ENCODE results near the gene RAMACL. TPM values are rescaled to one million over a fixed set of nuclear protein-coding genes. Genes with fewer than 3 reads are reported as not detected.

RAMACL gene
- total and polyA plus RNA-seq, 2 donors (not counting 1 experiment from before 2014, with no cell fraction given), result 0.22 to 5.0 TPM

GRCh38 chr6:166617359-166617758 lies 30.9 kb upstream of the RAMACL start:
- H3K4me1 ChIP-seq (ENCODE audit: control insufficient read depth, extremely low read depth, insufficient read depth, low read length), result peaks cover 48% of the 10 kb centered on the region

GRCh38 chr6:166616261-166617238 lies 30.1 kb upstream of the RAMACL start:
- no peak for DNase-seq (ENCODE audit: low read depth in 2 of 2)
- no peak overlapping the region for H3K4me3 ChIP-seq (replicated peaks in 1 of 4; ENCODE audit: control extremely low read depth in 1 of 4, insufficient read depth in 1 of 4, low read depth in 3 of 4, low read length in 4 of 4)
- no peaks in the 10 kb centered on the region for H4K20me1 ChIP-seq (ENCODE audit: control insufficient read depth, extremely low read depth, insufficient read depth, low read length)
- H3K36me3 ChIP-seq (ENCODE audit: control insufficient read depth, insufficient read depth, low read length), result peaks cover 5% of the 10 kb centered on the region
- peaks cover 60% of the 10 kb centered on the region for H3K79me2 ChIP-seq (ENCODE audit: control insufficient read depth, insufficient read depth, low read length)
- no peak overlapping the region for H3K27ac ChIP-seq (ENCODE audit: insufficient read depth, low read length)
- H3K27me3 ChIP-seq (ENCODE audit: control insufficient read depth, insufficient read depth, low read length), result no peaks in the 10 kb centered on the region
- H2AFZ ChIP-seq (ENCODE audit: low read length), result no peak overlapping the region
- H3K4me2 ChIP-seq (ENCODE audit: extremely low read depth, insufficient read depth, low read length), result no peak overlapping the region
- H3K9me3 ChIP-seq (ENCODE audit: control insufficient read depth, insufficient read depth, low read depth, low read length), result no peaks in the 10 kb centered on the region
- peaks cover 47% of the 10 kb centered on the region for H3K4me1 ChIP-seq (ENCODE audit: control insufficient read depth, extremely low read depth, insufficient read depth, low read length)
- no peak overlapping the region for H3K9ac ChIP-seq (ENCODE audit: insufficient read depth, low read length)
- no peak for TF ChIP-seq CTCF (conservative IDR thresholded peaks at IDR 0.05 in 1 of 2, IDR thresholded peaks at IDR 0.05 in 1 of 2; ENCODE audit: low read depth in 1 of 2, low read length in 2 of 2)
- no peak for TF ChIP-seq EZH2 (IDR thresholded peaks at IDR 0.05; ENCODE audit: low read length, missing control alignments)

More at GRCh38 chr6:166617359-166617758, 30.9 kb upstream of the RAMACL start:
- TF ChIP-seq EZH2 (IDR thresholded peaks at IDR 0.05; ENCODE audit: low read length, missing control alignments) (no peak), CTCF (conservative IDR thresholded peaks at IDR 0.05 in 1 of 2, IDR thresholded peaks at IDR 0.05 in 1 of 2; ENCODE audit: low read depth in 1 of 2, low read length in 2 of 2) (no peak)
- Histone ChIP-seq H3K9ac (ENCODE audit: insufficient read depth, low read length) (no peak overlapping the region), H3K27ac (ENCODE audit: insufficient read depth, low read length) (no peak overlapping the region), H2AFZ (ENCODE audit: low read length) (no peak overlapping the region), H4K20me1 (ENCODE audit: control insufficient read depth, extremely low read depth, insufficient read depth, low read length) (no peaks in the 10 kb centered on the region), H3K4me2 (ENCODE audit: extremely low read depth, insufficient read depth, low read length) (no peak overlapping the region), H3K27me3 (ENCODE audit: control insufficient read depth, insufficient read depth, low read length) (no peaks in the 10 kb centered on the region), H3K79me2 (ENCODE audit: control insufficient read depth, insufficient read depth, low read length) (peaks cover 61% of the 10 kb centered on the region), H3K9me3 (ENCODE audit: control insufficient read depth, insufficient read depth, low read depth, low read length) (no peaks in the 10 kb centered on the region), H3K4me3 (replicated peaks in 1 of 4; ENCODE audit: control extremely low read depth in 1 of 4, insufficient read depth in 1 of 4, low read depth in 3 of 4, low read length in 4 of 4) (no peak overlapping the region), H3K36me3 (ENCODE audit: control insufficient read depth, insufficient read depth, low read length) (peaks cover 5% of the 10 kb centered on the region)
- peak in 1 of 2 donors; percentile 55 for DNase-seq (ENCODE audit: low read depth in 2 of 2)

- TF ChIP-seq CTCF (conservative IDR thresholded peaks at IDR 0.05 in 1 of 2, IDR thresholded peaks at IDR 0.05 in 1 of 2; ENCODE audit: low read depth in 1 of 2, low read length in 2 of 2), result no peak
- TF ChIP-seq EZH2 (IDR thresholded peaks at IDR 0.05; ENCODE audit: low read length, missing control alignments), result no peak
- peak in 1 of 2 donors; percentile 70 for DNase-seq (ENCODE audit: low read depth in 2 of 2)
- Histone ChIP-seq H3K9me3 (ENCODE audit: control insufficient read depth, insufficient read depth, low read depth, low read length) (no peaks in the 10 kb centered on the region), H3K4me1 (ENCODE audit: control insufficient read depth, extremely low read depth, insufficient read depth, low read length) (peaks cover 33% of the 10 kb centered on the region), H3K36me3 (ENCODE audit: control insufficient read depth, insufficient read depth, low read length) (peaks cover 5% of the 10 kb centered on the region), H3K4me3 (replicated peaks in 1 of 4; ENCODE audit: control extremely low read depth in 1 of 4, insufficient read depth in 1 of 4, low read depth in 3 of 4, low read length in 4 of 4) (no peak overlapping the region), H3K9ac (ENCODE audit: insufficient read depth, low read length) (no peak overlapping the region), H3K27ac (ENCODE audit: insufficient read depth, low read length) (no peak overlapping the region), H3K4me2 (ENCODE audit: extremely low read depth, insufficient read depth, low read length) (peak overlapping the region; percentile 9), H3K27me3 (ENCODE audit: control insufficient read depth, insufficient read depth, low read length) (no peaks in the 10 kb centered on the region), H4K20me1 (ENCODE audit: control insufficient read depth, extremely low read depth, insufficient read depth, low read length) (no peaks in the 10 kb centered on the region), H2AFZ (ENCODE audit: low read length) (no peak overlapping the region), H3K79me2 (ENCODE audit: control insufficient read depth, insufficient read depth, low read length) (peaks cover 56% of the 10 kb centered on the region)
Observed at GRCh38 chr6:166615059-166615770, 28.7 kb upstream of the RAMACL start.

Data from fibroblast of lung (primary cell).